HEK293 (cell line): Measurements from ENCODE around the gene ING4.

Experiments used
- CTCF ChIA-PET: fragments of 350-600 bp; formaldehyde crosslinking; extraction: SDS; loops from one replicate; lab custom pipeline; 2021; ENCODE audit warnings: antibody characterized with exemption; lab: Yijun Ruan, JAX
- POLR2A ChIA-PET: fragments of 300-600 bp; formaldehyde crosslinking; extraction: SDS; loops from one replicate; lab custom pipeline; 2020; ENCODE audit warnings: antibody characterized with exemption, inconsistent platforms; lab: Yijun Ruan, JAX
- H3K27ac ChIP-seq: fragments of 200-500 bp; sonication (Bioruptor generic); 2 replicates; pipeline ENCODE4 v1.5.1; 2014; ENCODE audit warnings: low read depth, low read length, control low read depth, inconsistent platforms; ENCODE audit errors: extremely low read depth
- H3K36me3 ChIP-seq, 2 experiments: fragments of 200-500 bp in 1 of 2; sonication (Bioruptor generic) in 1 of 2; 1 replicate in 1 of 2; 2 replicates in 1 of 2; pipeline ENCODE4 v1.5.1; 2014 to 2017; ENCODE audit warnings: inconsistent platforms in 2 of 2, low read length in 2 of 2; ENCODE audit not compliant: control insufficient read depth in 2 of 2, insufficient read depth in 1 of 2
- H3K4me1 ChIP-seq: fragments of 200-500 bp; sonication (Bioruptor generic); 2 replicates; pipeline ENCODE4 v1.5.1; 2014; ENCODE audit warnings: mild to moderate bottlenecking, low read length, inconsistent platforms; ENCODE audit not compliant: control insufficient read depth, insufficient read depth
- H3K4me3 ChIP-seq: 2 replicates; pipeline ENCODE4 v1.5.1; 2011; ENCODE audit warnings: low read depth, mild to moderate bottlenecking, control low read depth, low read length, moderate library complexity
- H3K9me3 ChIP-seq: fragments of 200-500 bp; sonication (Bioruptor generic); 2 replicates; pipeline ENCODE4 v1.5.1; 2014; ENCODE audit warnings: low read depth, low read length, inconsistent platforms; ENCODE audit not compliant: control insufficient read depth, insufficient read depth
- BCL11B ChIP-seq: fragments of 450-650 bp; formaldehyde crosslinking; IDR thresholded peaks from 2 replicates; pipeline ENCODE4 v1.5.1; 2016; ENCODE audit warnings: low read depth, missing biosample characterization, missing genetic modification characterization
- GLIS2 ChIP-seq: fragments of 450-650 bp; formaldehyde crosslinking; IDR thresholded peaks from 2 replicates; pipeline ENCODE4 v1.5.1; 2016; ENCODE audit warnings: missing biosample characterization, missing genetic modification characterization
- HOXC10 ChIP-seq: sonication (generic); formaldehyde crosslinking; IDR thresholded peaks from 2 replicates; pipeline ENCODE4 v1.8.1; 2023; ENCODE audit warnings: mild to moderate bottlenecking, missing genetic modification reagents
- KLF7 ChIP-seq: fragments of 450-650 bp; formaldehyde crosslinking; IDR thresholded peaks from 2 replicates; pipeline ENCODE4 v1.5.1; 2016; ENCODE audit warnings: missing biosample characterization, missing genetic modification characterization, borderline replicate concordance
- PBX3 ChIP-seq: sonication (generic); formaldehyde crosslinking; IDR thresholded peaks from 2 replicates; pipeline ENCODE4 v1.8.1; 2022; ENCODE audit warnings: mild to moderate bottlenecking, moderate library complexity, missing genetic modification reagents
- SCRT2 ChIP-seq: fragments of 450-650 bp; formaldehyde crosslinking; IDR thresholded peaks from 2 replicates; pipeline ENCODE4 v1.5.1; 2016; ENCODE audit warnings: missing biosample characterization, missing genetic modification characterization
- SP2 ChIP-seq: fragments of 450-650 bp; formaldehyde crosslinking; IDR thresholded peaks from 2 replicates; pipeline ENCODE4 v1.5.1; 2016; ENCODE audit warnings: missing biosample characterization, missing genetic modification characterization
- SP7 ChIP-seq: fragments of 450-650 bp; formaldehyde crosslinking; IDR thresholded peaks from 2 replicates; pipeline ENCODE4 v1.5.1; 2016; ENCODE audit warnings: missing biosample characterization, missing genetic modification characterization
- ZBTB48 ChIP-seq: fragments of 450-650 bp; formaldehyde crosslinking; IDR thresholded peaks from 2 replicates; pipeline ENCODE4 v1.5.1; 2016; ENCODE audit warnings: missing biosample characterization, missing genetic modification characterization
- ZBTB7A ChIP-seq: fragments of 450-650 bp; formaldehyde crosslinking; IDR thresholded peaks from 2 replicates; pipeline ENCODE4 v1.5.1; 2016; ENCODE audit warnings: low read depth, missing biosample characterization, missing genetic modification characterization
- ZFP37 ChIP-seq: fragments of 450-650 bp; formaldehyde crosslinking; IDR thresholded peaks from 2 replicates; pipeline ENCODE4 v1.5.1; 2016; ENCODE audit warnings: missing biosample characterization, missing genetic modification characterization
- ZFP69B ChIP-seq: fragments of 450-650 bp; formaldehyde crosslinking; IDR thresholded peaks from 2 replicates; pipeline ENCODE4 v1.5.1; 2016; ENCODE audit warnings: missing biosample characterization, missing genetic modification characterization
- ZNF169 ChIP-seq: fragments of 450-650 bp; formaldehyde crosslinking; IDR thresholded peaks from 2 replicates; pipeline ENCODE4 v1.5.1; 2016; ENCODE audit warnings: missing biosample characterization, missing genetic modification characterization
- ZNF175 ChIP-seq: fragments of 450-650 bp; formaldehyde crosslinking; IDR thresholded peaks from 2 replicates; pipeline ENCODE4 v1.5.1; 2016; ENCODE audit warnings: missing biosample characterization, missing genetic modification characterization
- ZNF280C ChIP-seq: fragments of 450-650 bp; formaldehyde crosslinking; IDR thresholded peaks from 2 replicates; pipeline ENCODE4 v1.5.1; 2016; ENCODE audit warnings: missing biosample characterization, missing genetic modification characterization
- ZNF324 ChIP-seq: fragments of 450-650 bp; formaldehyde crosslinking; IDR thresholded peaks from 2 replicates; pipeline ENCODE4 v1.5.1; 2016; ENCODE audit warnings: missing biosample characterization, missing genetic modification characterization
- ZNF335 ChIP-seq: fragments of 450-650 bp; formaldehyde crosslinking; conservative IDR thresholded peaks from 2 replicates; pipeline ENCODE4 v1.5.1; 2016; ENCODE audit warnings: missing biosample characterization, missing genetic modification characterization
- ZNF514 ChIP-seq: fragments of 450-650 bp; formaldehyde crosslinking; IDR thresholded peaks from 2 replicates; pipeline ENCODE4 v1.5.1; 2016; ENCODE audit warnings: missing biosample characterization, missing genetic modification characterization
- ZNF521 ChIP-seq: fragments of 450-650 bp; formaldehyde crosslinking; IDR thresholded peaks from 2 replicates; pipeline ENCODE4 v1.5.1; 2017; ENCODE audit warnings: missing biosample characterization, mild to moderate bottlenecking, missing genetic modification characterization
- ZNF529 ChIP-seq: fragments of 450-650 bp; formaldehyde crosslinking; IDR thresholded peaks from 2 replicates; pipeline ENCODE4 v1.5.1; 2017; ENCODE audit warnings: missing genetic modification characterization, missing biosample characterization; ENCODE audit not compliant: insufficient replicate concordance
- ZNF580 ChIP-seq: fragments of 450-650 bp; formaldehyde crosslinking; IDR thresholded peaks from 2 replicates; pipeline ENCODE4 v1.5.1; 2016; ENCODE audit warnings: missing biosample characterization, missing genetic modification characterization
- ZNF610 ChIP-seq: fragments of 450-650 bp; formaldehyde crosslinking; IDR thresholded peaks from 2 replicates; pipeline ENCODE4 v1.5.1; 2016; ENCODE audit warnings: missing biosample characterization, missing genetic modification characterization, borderline replicate concordance
- ZNF624 ChIP-seq: fragments of 450-650 bp; formaldehyde crosslinking; IDR thresholded peaks from 2 replicates; pipeline ENCODE4 v1.5.1; 2017; ENCODE audit warnings: missing biosample characterization, missing genetic modification characterization
- ZNF677 ChIP-seq: fragments of 450-650 bp; IDR thresholded peaks from 2 replicates; pipeline ENCODE4 v1.5.0; 2018; ENCODE audit warnings: missing biosample characterization, mild to moderate bottlenecking, missing genetic modification characterization, moderate library complexity
- ZNF692 ChIP-seq: fragments of 450-650 bp; formaldehyde crosslinking; IDR thresholded peaks from 2 replicates; pipeline ENCODE4 v1.5.1; 2016; ENCODE audit warnings: missing biosample characterization, missing genetic modification characterization
- ZNF792 ChIP-seq: fragments of 450-650 bp; formaldehyde crosslinking; IDR thresholded peaks from 2 replicates; pipeline ENCODE4 v1.5.1; 2016; ENCODE audit warnings: missing biosample characterization, missing genetic modification characterization
- ZSCAN5A ChIP-seq: fragments of 450-650 bp; formaldehyde crosslinking; IDR thresholded peaks from 2 replicates; pipeline ENCODE4 v1.5.1; 2016; ENCODE audit warnings: missing biosample characterization, missing genetic modification characterization

The ING4 gene

GRCh38 chr12:6618483-6619225, 44.3 kb downstream of the ING4 start:
- POLR2A ChIA-PET = no interaction called here

GRCh38 chr12:6615802-6616201, 47.1 kb downstream of the ING4 start:
- POLR2A ChIA-PET = interaction anchor here (1.2 to 2.5 kb wide), 3 partner anchors 9 to 145 kb away, joined by 3 to 11 read pairs (median 4); partner anchors contain the start of genes VAMP1 and ZNF384
- CTCF ChIA-PET = interaction anchor here (0.7 to 1.0 kb wide), 3 partner anchors 98 to 407 kb away, joined by 3 to 5 read pairs (median 5); partner anchors contain the start of gene MLF2
- peak overlapping the region; percentile 42 for H3K27ac ChIP-seq
- no peaks in the 10 kb centered on the region for H3K36me3 ChIP-seq
- H3K4me1 ChIP-seq = peaks cover 14% of the 10 kb centered on the region
- 0 out of 2 replicates have a peak, but pooled peaks have one; percentile 19 for TF ChIP-seq ZNF692
- no peak for TF ChIP-seq ZNF677 (tag by site-specific recombination)
- TF ChIP-seq ZBTB48 (tag by site-specific recombination) = peak; percentile 49; the same call in 1 of the 2 replicates
- peak; percentile 16; the same call in 1 of the 2 replicates for TF ChIP-seq ZNF335 (tag by site-specific recombination)
- peak; percentile 62; the same call in 1 of the 2 replicates for TF ChIP-seq ZFP69B (tag by site-specific recombination)
- no peak for TF ChIP-seq ZNF324 (tag by site-specific recombination)
- no peak for TF ChIP-seq SCRT2
- no peak for TF ChIP-seq ZFP37 (tag by site-specific recombination)
- peak; percentile 42 for TF ChIP-seq SP2 (tag by site-specific recombination)
- TF ChIP-seq KLF7 (tag by site-specific recombination) = no peak
- no peaks in the 10 kb centered on the region for H3K9me3 ChIP-seq
- H3K4me3 ChIP-seq = no peak overlapping the region

More at GRCh38 chr12:6618483-6619225, 44.3 kb downstream of the ING4 start:
- Histone ChIP-seq H3K9me3 (no peaks in the 10 kb centered on the region), H3K4me1 (peaks cover 3% of the 10 kb centered on the region; the same call in 1 of the 2 replicates), H3K4me3 (no peak overlapping the region), H3K36me3 (no peaks in the 10 kb centered on the region), H3K27ac (no peak overlapping the region)
- CTCF ChIA-PET = interaction anchor here (0.6 to 2.5 kb wide), 11 partner anchors 11 to 345 kb away, joined by 3 to 9 read pairs (median 4); partner anchors contain the start of gene COPS7A
- no peak for TF ChIP-seq ZNF610 (tag by site-specific recombination)
- no peak for TF ChIP-seq ZBTB7A (tag by site-specific recombination)
- TF ChIP-seq PBX3 (CRISPR knock-in tag) = no peak
- TF ChIP-seq GLIS2 (tag by site-specific recombination) = no peak
- TF ChIP-seq ZNF280C (tag by site-specific recombination) = no peak
- no peak for TF ChIP-seq ZNF624 (tag by site-specific recombination)
- TF ChIP-seq ZSCAN5A (tag by site-specific recombination) = no peak
- TF ChIP-seq ZNF169 (tag by site-specific recombination) = no peak
- TF ChIP-seq ZNF335 (tag by site-specific recombination) = no peak
- no peak for TF ChIP-seq BCL11B
- TF ChIP-seq HOXC10 (CRISPR knock-in tag) = no peak
- no peak for TF ChIP-seq ZNF580 (tag by site-specific recombination)
- TF ChIP-seq ZNF521 = no peak
- no peak for TF ChIP-seq ZNF175 (tag by site-specific recombination)
- no peak for TF ChIP-seq ZNF514 (tag by site-specific recombination)
- no peak for TF ChIP-seq ZNF529 (tag by site-specific recombination)
- TF ChIP-seq ZNF792 (tag by site-specific recombination) = no peak
- no peak for TF ChIP-seq SP7 (tag by site-specific recombination)
